NCI-H82 (cell line): ENCODE data around the gene SEMA3D.
A peak's percentile ranks its signal among the peaks of the same experiment; 100 is the strongest.

ENCODE experiments used
- DNase-seq: peaks from one replicate; lab custom pipeline; 2025; lab: John Stamatoyannopoulos, UW

SEMA3D gene

DNA sequence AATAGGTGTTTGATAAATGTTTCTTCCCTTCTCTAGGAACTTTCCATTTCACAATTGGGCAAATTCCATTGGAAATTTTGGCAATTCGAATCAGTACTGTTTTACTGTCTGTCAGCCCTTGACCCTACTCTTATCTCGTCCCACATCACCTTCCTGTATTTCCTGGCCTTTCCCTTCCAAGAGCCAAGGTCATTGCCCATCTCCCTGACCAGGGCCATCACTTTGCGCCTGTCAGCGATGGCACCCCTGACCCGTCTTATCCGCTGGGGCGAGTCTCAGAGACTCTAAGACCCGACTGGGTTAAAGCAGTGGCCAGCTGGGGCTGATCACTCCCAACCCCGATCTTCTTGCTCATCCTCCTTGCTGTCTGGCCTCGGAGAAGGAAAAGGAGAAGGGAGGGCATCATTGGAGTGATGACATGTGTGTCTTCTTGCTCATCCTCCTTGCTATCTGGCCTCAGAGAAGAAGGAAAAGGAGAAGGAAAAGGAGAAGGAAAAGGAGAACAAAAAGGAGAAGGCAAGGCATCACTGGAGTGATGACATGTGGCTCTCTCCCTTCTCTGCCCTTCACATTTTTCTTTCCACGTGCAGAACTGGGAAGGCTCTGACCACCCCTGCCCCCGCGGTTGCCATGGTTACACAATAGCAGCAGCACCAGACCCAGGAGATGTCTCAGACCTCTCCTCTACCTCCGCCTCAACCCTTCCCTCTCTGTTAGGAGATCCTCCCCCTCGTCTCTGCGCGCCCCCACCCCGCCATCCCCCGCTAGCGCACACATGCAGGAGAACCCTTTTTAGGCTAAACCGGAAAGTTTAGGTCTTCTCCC, 2.0 kb downstream of the SEMA3D start:
- DNase-seq: peak; percentile 11

DNA sequence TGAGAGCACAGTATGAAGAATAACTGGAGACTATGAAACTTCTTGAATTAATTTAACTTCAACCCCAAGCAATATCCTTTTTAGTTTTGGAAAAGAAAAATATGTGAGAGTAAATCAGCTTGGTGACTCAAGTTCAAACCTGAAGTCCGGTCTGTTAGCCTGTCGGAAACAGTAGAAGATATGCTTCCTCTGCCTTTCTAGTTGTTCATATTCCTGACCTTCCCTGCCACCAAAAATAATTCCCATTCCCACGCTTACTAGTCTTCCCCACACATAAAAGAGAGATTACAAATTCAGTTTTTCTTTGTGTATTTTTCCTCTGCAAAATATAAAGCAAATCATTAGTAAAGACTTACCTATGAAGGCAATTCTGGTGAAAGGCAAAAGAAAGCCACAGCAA, 3.6 kb downstream of the SEMA3D start:
- DNase-seq: no peak

DNA sequence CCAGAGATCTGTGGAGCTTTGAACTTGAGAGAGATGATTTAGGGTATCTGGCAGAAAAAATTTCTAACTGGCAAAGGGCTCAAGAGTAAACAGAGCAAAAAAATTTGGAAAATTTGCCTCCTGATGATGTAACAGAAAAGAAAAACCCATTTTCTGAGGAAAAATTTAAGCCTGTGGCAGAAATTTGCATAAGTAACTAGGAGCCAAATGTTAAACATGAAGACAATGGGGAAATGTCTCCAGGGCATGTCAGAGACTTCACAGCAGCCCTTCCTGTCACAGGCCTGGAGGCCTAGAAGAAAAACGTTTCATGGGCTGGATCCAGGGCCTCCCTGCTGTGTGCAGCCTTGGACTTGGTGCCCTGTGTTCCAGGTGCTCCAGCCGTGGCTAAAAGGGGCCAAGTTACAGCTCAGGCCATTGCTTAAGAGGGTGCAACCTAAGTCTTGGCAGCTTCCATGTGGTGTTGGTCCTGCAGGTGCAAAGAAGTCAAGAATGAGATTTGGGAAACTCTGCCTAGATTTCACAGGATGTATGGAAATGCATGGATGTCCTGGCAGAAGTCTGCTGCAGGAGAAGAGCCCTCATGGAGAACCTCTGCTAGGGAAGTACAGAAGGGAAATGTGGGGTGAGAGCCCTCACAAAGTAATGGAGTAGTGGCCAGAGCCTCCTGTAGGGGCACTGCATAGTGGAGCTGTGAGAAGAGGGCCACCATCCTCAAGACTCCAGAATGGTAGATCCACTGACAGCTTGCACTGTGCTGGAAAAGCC, 8.1 kb downstream of the SEMA3D start:
- DNase-seq: no peak

DNA sequence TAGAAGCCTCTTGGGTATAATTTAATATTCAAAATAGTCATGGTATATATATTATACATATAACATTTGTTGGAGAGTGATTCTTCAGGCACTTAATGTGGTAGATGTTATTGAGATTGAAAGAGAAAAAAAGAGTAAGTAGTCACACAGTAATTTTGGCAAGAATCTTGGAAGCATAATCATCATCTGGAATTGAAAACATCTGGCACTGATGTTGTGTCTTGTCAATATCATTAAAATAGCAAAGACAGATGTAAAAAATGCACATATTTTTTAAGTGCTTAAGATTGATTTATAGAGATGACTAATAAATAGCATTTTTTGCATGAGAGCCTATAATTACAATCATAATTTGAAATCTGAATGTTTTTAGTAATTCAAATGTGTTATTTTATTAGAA, 9.5 kb downstream of the SEMA3D start:
- DNase-seq: no peak

DNA sequence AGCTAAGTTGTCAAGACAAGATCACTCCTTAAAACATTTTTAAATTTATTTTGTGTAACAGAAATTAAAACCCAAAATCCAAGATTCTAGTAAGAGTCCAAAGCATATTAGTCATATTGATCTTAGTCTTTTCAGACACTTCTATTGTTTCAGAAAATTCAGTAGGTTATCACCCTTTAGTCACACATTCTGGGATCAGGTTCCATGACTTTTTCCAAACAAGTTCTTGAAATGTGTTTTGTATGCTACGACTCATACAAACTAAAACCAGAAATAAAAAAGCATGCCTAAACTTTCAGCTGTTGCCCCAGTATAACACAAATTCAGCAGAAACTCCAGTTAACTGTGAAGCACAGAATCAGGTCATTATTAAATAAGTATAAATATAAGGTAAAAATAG, 10.7 kb downstream of the SEMA3D start:
- no peak for DNase-seq

DNA sequence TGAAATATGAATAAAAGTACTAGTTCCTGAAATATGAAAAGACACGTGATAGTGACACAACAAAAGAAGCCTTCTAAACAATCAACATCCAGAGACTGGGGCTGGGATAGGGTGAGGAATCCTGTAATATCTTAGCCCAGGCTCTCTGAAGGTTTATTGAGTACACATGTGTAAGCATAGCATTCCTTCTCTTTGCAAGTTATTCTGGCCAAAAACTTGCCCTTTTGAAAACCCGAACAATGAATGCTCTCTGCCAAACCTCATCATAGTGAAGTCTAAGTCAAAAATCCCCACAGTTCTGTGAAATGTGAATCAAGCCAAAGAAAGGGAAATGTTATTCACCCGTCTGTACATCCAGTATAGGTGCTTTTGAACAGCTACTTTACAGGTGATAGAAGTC, 11.6 kb downstream of the SEMA3D start:
- DNase-seq: no peak

DNA sequence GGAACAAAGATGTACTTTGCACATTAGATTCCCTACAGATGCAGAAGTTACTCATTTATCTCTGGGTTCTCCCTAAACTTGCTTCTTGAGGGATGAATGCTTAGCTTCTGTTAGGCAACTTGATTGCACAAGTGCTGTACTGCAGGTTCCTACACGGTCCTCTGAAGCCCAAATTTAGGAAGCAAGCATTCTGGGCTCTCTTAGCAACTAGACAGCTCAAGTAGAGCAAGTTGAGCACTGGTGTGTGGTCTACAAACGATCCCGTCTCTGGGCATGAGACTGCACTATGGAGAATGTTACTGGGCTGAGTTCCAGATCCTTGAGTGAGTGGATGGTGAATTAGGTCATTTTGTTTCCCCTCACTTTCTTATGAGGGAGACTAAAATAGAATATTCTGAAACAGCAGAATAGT, 14.3 kb downstream of the SEMA3D start:
- DNase-seq: no peak

DNA sequence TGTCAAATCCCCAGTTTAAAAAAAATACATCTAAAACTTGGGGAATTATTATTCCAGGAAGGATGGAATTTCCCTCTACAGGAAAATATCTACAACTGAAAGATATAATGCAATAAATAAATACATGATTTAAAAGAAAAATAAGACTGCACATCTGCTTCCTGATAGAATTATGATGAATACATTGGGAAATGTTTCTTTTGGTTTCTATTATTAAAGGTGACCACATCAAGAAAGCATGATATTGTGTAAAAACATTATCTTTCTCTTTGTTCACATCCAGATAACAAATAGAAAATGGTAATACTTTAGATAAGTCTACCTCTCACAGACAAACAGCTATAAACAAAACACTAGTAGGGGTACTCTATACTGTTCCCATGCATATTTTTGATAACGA, 19.2 kb downstream of the SEMA3D start:
- no peak for DNase-seq

DNA sequence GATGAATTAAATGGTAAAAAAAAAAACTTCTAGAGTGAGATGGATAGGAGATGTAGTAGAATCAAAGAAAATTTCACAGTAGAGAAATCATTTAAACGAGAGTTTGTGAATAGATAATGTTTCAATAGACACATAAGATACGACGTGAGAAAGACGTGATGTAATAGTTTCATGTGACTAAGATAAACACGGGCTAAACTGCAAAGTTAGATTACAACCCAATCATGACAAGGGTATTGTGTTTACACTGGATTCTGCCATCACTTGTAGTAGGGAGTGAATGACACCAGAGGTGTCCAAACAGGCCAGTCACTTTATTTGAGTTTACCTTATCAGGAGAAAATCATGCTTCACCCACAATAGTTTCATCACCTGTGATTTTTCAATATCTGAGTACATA, 21.6 kb downstream of the SEMA3D start:
- no peak for DNase-seq

DNA sequence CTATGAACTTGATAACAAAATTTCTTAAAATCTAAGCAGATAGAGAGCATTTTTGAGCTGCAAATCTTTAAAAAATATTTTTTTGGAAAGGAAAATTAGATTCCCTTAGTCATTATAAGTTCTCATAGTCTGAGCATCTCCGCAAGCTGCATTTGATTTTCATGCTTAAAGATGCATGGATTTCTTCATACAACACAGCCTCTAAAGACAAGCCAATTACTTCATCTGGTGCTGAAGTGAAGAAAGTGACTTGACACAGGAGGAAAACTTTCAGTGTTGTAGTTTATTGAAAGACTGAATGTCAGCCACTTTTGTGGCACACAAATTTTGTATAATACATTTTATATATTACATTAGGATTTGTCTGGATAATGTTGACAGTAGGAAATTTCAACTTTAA, 22.5 kb downstream of the SEMA3D start:
- DNase-seq: no peak

DNA sequence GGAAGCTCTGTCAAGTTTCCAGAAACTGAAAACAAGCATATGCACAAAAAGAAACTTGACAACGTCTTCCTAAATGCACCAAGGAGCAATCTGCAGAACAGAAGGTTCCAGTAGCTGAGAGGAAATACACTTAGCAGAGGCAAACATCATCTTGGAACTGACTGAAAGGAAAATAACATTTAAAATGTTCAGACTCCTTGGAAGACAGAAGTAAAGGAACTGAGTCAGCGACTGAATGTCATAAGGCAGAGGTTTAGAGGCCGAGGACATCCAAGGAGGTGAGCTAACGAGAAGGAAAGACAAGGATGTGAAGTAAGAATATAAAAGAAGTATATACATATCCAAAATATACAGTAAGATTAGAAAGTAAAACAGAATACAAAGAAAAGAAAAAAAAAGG, 24.1 kb downstream of the SEMA3D start:
- DNase-seq: no peak

DNA sequence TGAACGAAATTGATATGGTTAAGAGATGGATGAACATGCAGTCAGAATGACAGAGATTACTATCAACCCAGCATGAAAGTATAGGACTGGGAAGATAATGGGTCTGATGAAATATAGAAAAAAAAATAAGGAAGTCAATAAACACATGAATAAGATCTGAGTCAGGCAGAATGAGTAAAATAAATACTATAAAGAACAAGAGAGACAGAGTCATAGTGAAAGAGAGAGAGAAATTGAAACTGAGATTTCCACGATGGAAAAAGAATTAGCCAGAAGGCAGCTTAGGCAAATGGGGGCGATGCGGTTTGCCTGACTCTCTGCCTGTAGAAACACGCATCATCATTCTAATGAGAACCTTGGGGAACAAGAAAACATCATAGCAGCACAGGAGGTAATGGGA, 26.6 kb downstream of the SEMA3D start:
- no peak for DNase-seq

DNA sequence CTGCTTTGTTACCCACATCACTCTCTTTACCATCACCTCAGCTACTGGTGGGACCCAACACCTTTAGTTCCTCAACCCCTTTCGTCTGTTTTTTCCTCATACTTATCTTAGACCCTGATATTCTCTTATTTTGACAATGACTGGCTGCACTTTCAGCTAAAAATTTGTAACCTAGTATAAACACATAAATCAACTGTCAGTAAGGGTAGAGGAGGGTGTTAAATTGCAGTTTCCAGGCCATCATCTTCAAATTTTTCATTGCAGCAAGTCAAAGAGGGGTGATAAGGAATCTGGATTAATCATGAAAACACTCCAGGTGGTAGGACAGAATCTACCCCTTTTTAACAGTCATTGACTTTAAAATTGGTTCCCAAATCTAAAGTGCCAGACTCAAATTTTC, 27.9 kb downstream of the SEMA3D start:
- DNase-seq: no peak

DNA sequence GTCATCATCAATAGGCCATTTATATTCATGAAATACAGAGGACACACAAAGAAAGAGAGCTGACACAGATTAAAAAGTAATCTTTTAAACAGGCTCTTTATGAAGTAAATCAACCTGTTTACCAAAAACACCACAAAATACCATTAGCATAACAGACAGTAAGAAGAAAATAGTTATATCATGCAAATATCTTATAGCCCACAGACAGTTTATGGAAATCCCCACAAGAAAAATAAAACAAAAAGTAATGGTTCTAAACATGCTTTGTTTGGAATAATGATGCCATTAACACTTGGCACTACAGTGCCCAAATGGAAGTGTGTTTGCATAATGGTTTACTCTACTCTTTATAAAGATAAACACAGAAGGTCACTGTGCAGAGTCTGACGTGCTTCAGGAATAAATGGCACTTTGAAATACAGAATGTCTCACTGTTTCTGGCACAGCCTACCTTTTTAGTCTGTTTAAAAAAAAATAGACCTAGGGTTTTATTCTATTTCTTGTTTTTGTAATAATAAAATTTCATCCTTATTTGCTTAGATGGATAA, 30.1 kb downstream of the SEMA3D start:
- DNase-seq: no peak

DNA sequence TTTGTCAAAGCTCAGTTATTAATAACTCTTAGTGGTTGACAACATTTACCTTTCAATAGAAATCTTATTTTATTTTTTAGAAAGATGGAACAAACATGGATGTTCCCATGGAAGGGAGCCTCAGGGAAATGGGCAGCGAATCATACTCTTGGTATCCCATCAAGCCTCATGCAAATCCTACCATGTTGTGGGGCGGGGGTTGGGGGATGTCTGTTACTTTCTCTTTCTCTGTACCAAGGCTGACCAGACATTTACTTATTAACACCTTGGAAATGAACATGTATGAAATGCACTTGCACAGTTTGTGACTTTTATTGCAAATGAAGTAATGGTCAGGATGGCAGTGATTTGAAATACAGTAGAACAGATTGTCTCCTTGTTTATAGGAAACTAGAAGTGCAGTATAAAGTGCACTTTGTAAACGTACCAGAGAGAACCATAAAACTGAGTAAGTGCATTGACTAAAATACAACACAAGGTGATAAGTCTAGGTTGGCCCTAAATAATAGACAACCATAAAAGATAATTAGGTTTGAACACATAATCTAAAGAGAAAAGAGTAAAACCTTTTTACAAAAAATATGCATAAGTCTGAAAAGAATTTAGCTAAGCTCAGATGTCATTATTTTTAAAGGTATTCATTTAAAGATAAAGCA, 32.4 kb downstream of the SEMA3D start:
- no peak for DNase-seq

DNA sequence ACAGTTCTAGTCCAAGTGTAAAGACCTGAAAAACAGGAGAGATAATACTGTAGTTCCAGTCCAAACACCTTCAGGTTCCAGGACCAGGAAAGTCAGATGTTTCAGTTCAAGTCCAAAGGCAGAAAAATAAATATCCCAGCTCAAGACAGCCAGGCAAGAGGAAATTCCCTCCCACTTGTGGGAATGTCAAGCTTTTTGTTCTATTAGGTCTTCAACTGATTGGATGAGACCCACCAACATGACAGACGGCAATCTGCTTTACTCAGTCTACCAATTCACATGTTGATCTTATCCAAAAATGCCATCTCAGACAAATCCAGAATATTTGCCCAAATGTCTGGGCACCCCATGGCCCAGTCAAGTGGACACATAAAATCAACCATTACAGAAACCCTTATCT, 33.1 kb downstream of the SEMA3D start:
- DNase-seq: no peak

DNA sequence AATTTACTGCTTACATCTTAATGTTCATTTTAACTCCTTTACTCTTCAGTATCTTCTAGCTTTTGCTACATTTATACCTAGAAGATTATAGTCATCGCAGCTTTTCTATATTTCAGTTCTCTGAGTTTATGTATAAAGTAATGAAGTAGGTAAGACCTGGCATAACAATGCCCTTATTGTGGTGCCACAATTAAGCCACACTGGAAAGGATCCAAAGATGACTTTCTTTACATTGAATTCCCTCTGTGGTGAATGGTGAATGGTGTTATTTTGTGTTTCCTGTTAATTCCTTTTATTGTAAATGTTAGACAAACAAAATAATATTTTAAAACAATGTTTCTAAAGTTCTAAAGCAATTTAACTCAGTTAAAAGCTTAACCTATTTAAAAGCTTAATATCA, 36.2 kb downstream of the SEMA3D start:
- DNase-seq: no peak

DNA sequence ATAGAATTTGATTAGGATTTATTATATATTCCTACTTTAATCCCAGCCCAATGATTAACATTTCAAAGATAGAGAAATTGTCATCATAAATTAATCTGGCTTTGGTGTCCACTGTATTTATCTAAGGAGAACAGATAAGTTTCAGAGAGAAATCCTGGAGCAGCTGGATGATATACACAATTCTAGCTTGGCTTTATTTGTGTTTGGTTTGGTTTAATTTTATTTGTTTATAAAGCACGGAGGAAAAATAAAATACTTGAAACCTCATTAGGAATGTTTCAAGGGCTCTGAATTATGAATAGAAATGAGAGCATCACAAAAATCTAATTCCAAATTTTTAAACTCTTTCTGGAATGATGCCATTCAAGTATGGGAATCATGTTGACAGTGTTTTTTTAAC, 42.1 kb downstream of the SEMA3D start:
- DNase-seq: no peak

DNA sequence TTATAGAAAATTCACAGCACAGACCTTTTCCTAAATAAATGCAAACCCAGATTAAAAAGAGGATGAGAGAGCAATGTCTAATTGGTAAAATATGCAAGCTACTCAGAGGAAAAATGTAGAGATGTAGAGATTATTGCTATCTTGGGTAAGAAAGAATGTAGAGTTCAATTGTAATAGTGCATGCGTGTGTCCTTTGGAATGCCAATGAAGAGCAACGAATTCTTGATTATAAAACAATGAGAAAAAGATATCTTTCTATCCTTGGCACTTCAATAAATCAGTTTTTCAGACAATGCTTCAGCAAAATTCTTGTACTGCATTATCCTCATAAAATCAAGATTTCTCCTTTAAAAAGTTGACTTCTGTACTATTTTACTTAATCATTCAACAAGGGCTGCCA, 50.9 kb downstream of the SEMA3D start:
- DNase-seq: no peak

DNA sequence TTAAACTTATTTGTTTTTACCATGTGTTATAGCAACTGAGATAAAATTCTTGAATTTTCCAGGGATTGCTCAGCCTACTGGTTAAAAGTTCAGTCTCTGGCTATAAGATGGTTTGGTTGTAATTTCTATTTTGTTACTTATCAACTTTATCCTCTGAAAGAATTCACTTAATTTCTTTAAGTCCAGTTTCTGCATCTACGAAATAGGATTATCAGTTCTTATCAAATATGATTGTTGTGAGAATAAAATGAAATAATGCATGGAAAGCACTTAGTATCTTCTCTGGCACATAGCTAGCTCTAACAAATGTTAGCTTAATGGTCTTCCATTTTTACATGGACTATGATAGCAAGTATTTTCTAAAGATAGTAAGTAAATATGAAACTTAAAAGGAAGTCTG, 53.3 kb downstream of the SEMA3D start:
- no peak for DNase-seq

DNA sequence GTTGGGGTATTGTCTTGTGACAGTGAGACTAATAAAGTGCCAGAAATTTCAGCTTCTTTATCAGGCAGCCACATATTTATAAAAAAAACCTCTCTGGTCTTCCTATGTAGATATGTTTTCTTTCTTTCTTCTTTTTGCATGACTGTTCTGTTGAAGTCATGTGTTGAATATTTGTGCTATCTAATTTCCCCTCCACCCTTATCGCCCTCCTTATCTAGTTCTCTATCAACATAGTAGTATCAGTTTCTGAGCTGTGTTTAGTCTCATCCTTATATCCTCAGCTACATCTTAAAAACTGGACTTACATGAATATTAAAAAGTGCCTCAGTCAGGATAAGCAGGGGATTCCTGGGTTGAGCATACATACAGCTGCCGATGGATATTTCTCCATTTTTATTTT, 53.9 kb downstream of the SEMA3D start:
- no peak for DNase-seq

DNA sequence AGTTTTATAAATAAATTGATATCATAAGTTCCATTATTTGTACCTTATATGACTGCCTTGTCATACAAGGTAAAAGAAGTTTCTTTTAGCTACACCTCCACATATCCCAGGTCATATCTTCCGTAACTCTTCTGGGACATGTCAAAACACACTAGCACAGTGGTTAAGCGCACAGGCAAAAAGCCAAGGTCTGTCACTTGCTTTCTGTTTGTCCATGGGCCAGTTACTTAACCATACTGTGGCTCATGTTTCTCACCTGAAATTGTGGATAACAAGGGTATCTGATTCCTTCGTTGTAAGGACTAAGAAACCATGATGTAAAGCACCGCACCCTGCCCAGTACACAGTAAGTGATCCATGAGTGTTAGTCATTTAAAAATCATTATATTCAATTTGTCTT, 56.2 kb downstream of the SEMA3D start:
- peak; percentile 18 for DNase-seq

DNA sequence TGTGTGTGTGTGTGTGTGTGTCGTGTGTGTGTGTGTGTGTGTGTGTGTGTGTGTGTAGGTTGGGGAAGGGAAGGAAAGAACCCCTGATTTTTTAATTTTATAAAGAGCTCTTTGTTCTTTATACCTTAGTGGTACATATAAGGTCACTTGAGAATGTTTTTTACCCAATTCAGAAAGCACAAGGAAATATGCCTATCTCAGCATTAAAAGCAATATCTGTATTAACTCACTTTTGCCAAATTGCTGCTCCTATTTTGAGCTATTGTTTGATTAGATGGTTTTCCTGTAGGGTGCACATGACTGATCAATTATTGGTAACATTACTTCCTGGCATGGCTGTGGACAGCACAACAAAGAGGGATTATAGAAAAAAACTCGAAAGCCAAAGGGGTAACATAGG, 60.5 kb downstream of the SEMA3D start:
- no peak for DNase-seq
